ENCODE results near the gene DAPK1.

The DAPK1 gene

DNA sequence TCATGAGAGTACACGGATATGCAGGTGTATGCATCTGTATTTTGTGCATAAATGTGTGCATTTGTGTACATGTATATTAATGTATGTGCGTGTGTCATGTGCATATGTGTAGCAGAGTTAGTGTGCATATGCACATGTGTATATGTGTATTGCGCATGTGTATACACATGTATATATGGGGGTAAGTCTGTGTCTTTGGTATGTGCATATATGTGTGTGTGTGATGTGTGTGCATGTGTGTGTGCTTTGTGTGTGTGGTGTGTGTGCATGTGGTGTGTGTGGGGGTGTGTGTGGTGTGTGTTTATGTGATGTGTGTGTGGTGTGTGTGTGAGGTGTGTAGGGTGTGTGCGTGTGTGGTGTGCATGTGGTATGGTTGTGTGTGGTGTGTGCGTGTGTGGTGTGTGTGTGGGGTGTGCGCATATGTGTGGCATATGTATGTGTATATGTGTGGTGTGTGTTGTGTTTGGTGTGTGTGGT is 215.2 kb downstream of the DAPK1 start:
- no peak for DNase-seq (ENCODE audit: low spot score)

DNA sequence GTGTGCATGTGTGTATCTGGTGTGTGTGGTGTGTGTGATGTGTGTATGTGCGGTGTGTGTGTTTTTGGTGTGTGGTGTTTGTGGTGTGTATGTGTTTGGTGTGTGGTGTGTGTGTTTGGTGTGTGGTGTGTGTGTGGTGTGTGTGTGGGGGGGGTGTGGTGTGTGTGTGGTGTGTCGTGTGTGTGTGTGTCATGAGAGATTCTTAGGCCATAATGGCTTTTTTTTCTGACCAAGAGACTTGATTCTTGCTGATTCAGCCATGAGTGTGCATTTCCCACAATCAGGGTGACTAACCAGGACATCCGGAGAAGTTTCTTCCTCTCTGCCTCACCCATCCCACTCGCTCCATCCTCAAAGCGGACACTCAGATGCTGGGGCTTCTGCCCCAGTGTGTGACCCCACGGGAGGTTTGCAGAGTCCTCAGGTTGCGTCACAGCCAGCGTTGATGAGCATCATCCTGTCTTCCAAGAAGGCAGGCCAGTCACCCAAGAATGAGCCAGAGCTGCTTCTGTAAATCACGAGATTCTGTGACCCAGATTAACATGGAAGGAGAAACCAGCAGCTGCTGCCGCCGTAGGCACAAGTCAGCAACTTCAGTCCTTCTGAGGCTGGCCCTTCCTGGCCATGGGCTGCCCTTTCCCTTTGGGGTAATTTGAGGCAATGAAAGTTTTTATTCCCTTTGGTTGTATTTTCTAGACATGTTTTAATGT is 215.8 kb downstream of the DAPK1 start:
- no peak for DNase-seq (ENCODE audit: low spot score)

DNA sequence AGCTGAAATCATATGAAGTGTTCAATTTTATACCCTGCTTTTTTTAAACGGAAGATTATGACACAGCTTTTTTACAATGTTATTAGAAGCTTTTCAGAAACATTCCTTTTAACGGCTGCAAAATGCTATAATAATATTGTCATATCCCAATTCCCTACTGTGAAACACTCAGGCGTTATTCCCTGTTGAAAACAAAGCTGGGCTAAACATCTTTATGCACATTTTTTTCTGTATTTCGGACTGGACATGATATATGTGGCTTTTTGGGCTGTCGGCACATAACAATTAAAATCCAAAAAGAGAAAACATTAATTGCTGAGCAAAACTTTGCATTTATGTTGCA is 216.3 kb downstream of the DAPK1 start:
- DNase-seq (ENCODE audit: low spot score) = no peak

DNA sequence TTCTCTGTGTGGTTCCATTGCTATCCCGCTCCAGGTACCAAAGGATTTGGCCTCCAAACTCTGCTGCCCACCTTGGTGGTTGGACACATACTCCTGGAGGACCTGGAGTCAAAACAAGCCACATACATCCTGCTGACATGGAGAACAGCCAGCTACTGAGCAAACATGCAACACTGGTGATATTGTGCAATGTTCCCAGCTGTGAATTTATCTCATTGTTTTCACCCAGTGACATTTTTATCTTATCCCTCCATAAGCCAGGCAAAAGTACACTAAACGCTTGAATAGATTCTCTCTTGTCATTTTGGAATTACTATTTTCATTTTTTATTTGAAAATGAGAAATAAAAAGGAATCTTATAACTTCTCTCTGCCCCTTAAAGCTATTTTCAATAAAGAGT is 217.2 kb downstream of the DAPK1 start:
- no peak for DNase-seq (ENCODE audit: low spot score)

DNA sequence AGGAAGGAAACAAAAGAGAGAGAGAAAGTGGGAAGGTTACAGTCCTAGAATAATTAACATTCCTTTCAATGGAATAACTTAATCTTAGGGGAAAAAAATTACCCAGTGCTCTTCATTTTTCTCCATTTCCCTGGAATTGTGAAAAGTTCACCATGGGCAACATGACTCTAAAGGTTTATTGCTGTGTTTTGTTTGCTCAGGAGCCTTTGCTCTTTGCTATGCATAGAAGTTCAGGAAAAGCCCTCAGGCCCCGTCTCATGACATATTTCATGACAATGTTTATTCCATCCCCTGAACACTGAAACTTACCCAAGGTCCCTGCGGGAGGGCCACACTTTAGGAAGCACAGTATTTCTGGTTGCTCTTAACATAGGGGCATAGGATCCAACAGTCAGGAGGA is 218.5 kb downstream of the DAPK1 start:
- DNase-seq (ENCODE audit: low spot score) = no peak

DNA sequence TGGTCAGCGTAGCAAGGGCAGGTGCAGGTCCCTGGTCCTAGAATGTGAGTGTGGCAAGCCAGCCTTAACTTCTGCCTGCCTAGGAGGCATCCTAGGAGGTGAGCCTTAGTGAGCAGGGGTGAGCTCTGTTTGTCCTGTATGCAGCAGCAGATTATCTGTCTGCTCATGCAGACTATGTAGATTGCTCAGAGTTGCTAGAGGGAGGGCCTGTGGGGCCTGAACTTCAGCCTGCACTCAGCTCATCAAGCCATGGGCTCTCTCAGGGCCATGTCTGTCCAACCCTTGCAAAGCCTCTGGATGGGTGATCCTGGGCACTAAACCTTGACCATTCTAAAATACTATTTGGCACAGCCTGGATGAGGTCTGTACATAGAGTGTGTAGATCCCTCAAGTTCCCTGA is 219.8 kb downstream of the DAPK1 start:
- no peak for DNase-seq (ENCODE audit: low spot score)

DNA sequence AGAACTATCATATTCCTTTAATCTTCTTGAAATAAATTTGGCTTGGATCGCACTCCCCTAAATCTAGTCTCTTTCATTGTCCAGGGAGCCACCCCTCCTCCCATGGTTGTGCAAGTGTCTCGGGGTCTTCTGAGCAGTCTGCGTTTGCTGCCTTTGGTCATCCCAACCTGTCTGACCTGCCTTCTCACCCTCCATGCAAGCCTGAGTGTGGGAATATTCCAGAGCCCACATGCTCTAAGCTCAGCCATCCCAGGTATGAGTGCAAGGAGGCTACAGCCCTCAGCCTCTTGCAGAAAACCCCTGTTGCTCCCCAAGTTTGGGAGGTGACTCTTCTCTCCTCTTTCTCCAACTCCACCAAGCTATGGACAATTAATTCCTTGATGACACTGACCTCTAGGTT is 220.6 kb downstream of the DAPK1 start:
- DNase-seq (ENCODE audit: low spot score) = no peak

DNA sequence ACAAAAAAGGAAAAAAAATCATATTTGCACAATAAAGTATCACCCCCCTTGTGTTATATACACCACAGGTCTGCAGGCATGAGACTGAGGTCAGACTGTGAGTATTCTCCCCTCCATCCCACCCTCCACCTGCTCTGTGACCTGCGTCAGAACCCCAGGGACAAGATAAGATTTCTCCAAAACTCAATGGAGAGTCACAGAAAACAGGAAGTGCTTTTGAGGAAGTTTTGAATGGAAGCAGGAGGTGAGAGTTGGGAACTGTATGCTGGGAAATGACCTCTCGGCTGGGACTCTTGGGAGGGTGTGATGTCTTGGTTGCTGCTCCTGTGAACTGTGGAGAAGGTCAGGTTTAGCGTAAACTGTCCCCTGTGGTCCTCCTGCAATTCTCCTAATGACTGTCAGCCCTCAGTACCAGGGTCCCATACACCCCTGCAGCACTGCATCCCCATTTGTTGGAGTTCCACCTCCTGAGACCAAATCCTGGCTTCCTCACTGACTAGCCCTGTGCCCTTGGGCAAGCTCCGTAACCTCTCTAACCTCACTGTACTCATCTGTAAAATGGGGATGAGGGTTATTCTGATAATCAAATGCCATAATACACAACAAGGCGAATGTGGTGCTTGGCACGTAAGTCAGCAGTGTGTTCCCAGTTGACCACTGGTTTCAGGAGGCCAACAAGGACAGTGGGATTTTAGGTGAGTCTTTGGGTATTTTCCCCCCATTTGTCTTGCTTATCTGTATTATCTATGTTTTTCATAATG is 221.4 kb downstream of the DAPK1 start:
- no peak for DNase-seq (ENCODE audit: low spot score)

DNA sequence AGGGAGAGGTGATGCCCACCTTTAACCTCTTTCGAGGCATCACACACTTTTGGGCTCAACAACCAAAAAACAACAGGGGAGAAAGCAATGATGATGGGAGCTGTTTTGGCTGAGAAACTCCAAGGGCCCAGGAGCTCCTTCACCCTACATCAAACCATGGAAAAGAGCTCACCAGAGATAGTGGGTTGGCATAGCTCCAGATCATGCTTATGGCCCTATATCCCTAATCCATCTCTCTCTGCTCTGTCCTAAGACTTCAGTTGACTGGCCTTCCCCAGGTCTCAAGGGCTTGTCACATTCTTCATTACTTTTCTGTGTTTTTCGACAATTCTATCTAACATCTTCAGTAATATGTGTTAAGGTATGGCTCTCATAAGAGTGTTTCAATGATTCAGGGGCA is 222.5 kb downstream of the DAPK1 start:
- no peak for DNase-seq (ENCODE audit: low spot score)

DNA sequence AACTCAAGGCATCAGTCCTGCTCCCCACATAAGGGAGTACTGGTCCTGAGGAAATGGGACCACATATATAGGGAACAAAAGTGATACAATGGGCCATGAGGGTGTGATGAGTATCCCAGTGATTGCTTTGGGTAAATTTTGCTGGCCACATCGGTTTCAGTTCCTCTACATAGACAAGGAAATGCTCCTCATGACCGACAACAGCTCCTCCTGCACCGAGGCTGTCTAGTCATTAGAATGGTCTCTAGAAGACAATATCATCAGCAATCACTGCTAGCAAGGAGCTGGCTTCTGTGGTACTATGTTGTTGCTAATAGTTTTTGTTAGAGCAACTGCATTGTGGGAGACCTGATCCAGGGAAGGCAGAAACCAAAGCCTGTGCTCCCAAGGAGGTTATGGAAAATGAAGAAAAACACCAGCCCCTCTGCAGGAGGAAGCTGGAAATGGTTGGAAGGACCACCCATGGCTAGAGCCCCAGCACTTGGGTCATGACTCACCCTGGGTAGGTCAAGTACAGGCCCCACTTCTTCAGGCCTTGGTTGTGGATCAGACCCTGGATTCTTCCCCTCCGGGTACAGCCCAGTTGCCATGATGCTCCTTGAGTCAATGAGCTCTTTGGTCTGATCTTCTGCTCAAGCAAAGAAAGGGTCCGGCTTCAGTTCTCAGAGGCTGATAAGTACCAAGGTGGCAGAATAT is 224.9 kb downstream of the DAPK1 start:
- no peak for DNase-seq (ENCODE audit: low spot score)

DNA sequence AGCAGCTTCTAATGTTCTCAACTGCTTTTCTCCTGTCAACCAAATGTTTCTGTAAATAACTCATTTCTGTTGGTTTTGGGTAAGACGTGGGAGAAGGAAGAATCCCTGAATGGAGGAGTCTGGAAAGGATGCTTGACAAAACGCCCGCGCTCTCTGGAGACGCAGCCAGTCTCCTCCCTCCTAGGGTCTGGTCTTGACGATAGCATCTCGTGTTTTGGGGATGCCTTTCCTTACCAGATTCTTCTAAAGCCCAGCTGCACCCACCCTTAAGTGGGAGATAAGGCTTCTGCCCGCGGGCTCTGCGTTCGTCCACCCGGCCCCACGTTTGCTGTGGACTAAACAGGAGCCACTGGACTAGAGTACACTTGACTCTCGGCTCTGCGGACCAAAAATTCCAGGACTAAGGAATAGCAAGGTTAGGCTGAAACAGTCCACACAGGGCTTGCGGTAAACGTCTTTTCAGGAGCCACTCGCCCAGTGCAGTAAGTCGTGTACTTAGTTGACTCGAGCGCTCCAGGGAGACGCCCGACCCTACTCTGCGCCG is 227.8 kb downstream of the DAPK1 start:
- no peak for DNase-seq (ENCODE audit: low spot score)

DNA sequence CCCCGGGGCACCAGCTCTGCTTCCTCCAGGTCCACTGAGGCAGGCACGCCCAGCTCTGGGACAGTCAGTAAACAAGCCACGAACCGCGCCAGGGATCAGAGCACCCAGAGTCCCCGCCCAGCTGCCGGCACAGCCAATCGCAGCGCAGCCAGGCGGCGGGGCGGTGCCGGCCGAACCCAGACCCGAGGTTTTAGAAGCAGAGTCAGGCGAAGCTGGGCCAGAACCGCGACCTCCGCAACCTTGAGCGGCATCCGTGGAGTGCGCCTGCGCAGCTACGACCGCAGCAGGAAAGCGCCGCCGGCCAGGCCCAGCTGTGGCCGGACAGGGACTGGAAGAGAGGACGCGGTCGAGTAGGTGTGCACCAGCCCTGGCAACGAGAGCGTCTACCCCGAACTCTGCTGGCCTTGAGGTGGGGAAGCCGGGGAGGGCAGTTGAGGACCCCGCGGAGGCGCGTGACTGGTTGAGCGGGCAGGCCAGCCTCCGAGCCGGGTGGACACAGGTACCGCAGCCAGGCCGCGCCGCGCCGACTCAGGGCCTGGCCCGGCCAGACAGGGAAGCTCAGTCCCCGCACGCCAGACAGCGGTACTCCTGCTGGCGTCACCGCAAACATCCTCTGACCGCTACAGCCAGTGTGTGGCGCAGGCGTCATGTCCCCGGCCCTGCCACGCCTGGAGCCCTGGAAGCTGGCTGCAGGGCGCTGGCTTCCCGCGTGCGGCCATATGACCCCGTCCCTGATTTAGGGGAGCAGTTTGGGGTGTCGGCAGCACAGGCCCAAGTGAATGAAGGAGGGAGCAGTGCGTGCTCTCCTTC is 228.4 kb downstream of the DAPK1 start, which contains the start of gene CTSL:
Gene CTSL, plus strand, starts transcription at position 220 of the 810 bp plus-strand sequence. CDS start 1,485 bp downstream, outside the sequence.
- peak; percentile 64 for DNase-seq (ENCODE audit: low spot score)

DNA sequence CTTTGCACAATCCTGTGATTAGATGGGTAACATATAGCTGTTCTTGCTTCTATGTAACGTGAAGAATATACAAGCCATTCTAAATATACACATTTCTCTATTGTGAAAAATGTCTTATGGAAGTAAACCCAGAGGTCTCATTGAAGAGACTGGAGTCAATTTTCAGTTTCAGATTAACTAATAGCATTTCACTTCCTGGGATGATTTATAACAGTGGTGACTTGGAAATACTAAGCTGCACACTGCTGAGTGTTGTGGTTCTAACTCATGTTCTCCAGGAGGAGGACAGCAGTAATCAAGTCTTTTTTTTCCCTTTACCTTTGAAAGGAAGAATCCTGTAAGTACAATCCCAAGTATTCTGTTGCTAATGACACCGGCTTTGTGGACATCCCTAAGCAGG is 231.6 kb downstream of the DAPK1 start:
- DNase-seq (ENCODE audit: low spot score) = no peak

DNA sequence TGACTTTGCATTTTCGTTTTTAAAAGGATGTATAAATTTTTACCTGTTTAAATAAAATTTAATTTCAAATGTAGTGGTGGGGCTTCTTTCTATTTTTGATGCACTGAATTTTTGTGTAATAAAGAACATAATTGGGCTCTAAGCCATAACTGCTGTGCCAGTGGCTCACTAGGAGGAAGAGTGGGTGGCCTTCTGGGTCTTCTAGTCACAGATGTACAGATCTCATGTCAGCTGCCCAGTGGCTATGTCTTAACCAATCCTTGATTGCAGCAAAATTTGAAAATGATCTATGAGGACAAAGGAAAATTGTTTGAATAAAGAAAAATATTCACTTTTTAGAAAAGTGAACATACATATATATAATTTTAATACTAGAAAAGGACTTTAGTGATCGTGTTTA is 233.7 kb downstream of the DAPK1 start:
- no peak for DNase-seq (ENCODE audit: low spot score)

DNA sequence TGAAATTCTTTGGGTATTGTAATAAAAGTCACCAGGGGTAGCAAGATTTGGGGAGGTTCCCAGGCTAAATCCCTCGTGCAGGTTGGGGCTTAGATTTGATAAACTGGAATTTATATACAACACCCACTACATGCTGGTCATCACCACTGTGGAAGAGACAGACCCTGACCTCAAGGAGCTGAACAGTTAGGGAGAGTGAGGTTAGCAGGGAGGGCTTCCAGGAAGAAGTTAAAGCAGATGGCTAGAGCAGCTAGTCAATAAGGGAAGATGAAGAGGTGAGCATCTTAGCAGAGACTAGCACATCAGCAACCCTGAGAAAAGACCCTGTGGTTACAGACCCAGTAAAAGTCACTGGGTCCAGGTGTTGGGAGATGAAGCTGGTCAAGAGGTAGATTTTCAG is 234.7 kb downstream of the DAPK1 start:
- DNase-seq (ENCODE audit: low spot score) = no peak

DNA sequence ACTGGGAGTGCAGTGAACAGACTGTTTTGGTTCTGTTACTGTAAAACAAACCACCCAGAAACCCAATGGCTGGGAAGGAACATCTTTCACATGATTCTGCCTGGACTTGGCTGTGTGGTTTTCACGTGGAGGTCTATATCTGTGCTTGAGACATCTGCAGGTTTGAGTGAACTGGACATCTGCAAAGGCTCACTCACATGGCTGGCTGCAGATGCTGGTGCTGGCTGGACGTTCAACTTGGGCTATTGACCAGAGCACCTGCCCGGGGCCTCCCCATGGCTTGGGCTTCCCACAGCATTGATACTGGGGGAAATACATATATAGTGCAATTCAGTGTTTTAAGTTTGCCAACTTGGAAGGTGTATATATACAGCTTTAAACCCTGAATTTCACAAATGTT is 235.1 kb downstream of the DAPK1 start:
- no peak for DNase-seq (ENCODE audit: low spot score)

DNA sequence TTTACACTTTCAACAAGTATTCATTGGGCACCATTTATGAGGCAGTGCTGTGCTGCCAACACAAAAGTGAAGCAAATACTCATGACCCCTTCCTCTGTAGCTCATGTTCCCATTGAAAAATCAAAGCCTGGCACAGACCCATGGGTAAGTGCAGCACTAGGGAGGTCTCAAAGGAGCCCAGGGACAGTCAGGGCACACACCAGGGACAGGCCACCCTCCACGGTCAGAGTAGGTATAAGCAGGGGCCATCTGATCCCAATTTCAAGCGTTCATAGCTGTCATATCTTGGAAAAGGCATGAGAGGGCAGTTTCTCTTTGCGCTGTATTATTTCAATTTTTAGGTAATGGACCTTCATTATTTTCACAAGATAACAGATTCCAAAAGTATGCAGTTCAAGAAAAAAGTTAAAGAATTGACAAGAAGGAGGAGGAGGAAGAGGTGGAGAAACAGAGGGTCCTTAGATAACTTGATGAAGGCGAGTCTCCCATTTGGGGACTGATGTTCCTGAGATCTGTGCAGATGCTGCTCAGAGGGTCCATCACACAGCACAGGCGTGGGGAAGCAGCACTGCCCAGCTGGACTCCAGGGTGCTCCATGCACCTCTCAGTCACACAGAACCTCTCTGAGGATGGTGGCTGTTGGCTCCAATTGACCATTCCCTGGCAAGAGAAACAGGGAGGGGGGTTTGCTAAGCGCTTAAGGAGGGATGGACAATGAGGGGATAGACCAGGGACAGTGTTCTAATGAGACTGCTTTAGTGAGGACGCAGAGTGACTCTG is 235.8 kb downstream of the DAPK1 start:
- no peak for DNase-seq (ENCODE audit: low spot score)

DNA sequence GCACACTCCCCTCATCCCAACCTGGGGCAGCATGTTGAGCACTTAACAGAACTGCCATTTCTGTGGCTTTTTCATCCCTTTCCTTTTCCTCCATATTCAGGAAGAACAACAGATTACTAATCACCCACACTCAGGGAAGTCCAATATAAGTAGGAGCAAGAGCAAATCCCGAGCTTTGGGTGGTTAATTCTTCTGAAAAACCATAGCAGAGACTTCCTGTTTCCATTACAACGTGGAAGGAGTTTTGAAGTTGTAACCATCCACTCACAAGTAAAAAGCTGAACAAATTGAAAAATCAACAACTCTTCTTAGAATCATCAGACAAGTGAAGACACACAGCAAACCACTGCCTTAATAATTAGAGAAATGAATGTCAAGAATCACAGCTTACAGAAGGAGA is 236.4 kb downstream of the DAPK1 start:
- DNase-seq (ENCODE audit: low spot score) = no peak

DNA sequence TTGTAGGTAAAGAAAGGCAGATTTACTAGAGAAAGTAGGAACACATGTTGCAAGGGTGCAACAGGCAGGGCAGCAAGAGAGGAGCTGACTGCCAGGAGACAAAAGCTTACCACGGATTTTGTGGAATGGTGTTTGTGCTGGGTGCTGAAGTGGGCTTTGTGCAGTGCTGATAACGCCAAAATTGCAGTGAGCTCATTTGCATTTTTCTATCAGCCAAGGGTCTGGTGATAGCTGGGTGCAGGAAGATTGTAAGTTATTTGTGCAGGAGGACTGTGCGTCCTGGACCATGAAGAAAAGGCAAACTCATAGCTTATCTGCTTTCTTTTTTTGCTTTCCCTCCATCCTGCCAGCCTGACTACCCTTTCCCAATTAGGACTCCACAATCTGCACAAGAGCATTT is 241.9 kb downstream of the DAPK1 start:
- DNase-seq (ENCODE audit: low spot score) = no peak

DNA sequence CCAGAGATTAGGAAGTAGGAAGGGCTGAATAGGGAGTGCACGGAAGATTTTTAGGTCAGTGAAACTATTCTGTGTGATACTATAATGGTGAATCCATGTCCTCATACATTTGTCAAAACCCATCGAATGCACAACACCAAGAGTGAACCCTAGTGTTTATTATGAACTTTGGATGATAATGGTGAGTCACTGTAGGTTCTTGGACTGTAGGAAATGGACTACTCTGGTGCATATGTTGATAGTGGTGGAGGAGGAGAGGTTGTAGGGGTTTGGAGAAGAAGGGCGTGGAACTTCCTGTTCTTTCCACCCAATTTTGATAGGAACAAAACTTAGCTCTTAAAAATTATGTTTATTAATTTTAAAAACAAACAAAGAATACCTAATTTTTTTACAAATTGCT is 242.5 kb downstream of the DAPK1 start:
- no peak for DNase-seq (ENCODE audit: low spot score)

DNA sequence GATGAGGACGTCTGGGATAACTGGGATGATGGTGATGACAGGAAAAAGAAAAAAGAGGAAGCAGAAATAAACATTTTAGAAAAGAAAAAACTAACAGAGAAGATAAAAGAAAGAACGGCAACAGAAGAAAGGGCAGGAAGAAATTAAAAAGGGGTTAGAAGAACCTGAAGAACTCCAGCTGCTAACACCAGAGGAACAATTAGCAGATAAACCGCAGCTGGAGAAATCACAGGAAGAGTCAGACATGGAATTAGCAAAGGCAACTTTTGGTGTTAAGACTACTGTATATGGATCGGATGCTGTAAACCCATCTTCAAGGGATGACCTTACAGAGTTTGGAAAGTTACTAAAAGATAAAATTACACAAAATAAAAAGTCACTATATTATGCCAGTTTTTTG is 243.7 kb downstream of the DAPK1 start:
- DNase-seq (ENCODE audit: low spot score) = no peak
